ENCODE data around the gene SLC43A3.

SLC43A3 gene

GRCh38 chr11:57392066-57392762, 34.7 kb downstream of the SLC43A3 start:
- H3K4me3 ChIP-seq (ENCODE audit: low read length): no peak overlapping the region
- TF ChIP-seq, protein P1, sequence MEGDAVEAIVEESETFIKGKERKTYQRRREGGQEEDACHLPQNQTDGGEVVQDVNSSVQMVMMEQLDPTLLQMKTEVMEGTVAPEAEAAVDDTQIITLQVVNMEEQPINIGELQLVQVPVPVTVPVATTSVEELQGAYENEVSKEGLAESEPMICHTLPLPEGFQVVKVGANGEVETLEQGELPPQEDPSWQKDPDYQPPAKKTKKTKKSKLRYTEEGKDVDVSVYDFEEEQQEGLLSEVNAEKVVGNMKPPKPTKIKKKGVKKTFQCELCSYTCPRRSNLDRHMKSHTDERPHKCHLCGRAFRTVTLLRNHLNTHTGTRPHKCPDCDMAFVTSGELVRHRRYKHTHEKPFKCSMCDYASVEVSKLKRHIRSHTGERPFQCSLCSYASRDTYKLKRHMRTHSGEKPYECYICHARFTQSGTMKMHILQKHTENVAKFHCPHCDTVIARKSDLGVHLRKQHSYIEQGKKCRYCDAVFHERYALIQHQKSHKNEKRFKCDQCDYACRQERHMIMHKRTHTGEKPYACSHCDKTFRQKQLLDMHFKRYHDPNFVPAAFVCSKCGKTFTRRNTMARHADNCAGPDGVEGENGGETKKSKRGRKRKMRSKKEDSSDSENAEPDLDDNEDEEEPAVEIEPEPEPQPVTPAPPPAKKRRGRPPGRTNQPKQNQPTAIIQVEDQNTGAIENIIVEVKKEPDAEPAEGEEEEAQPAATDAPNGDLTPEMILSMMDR (IDR thresholded peaks at IDR 0.05; ENCODE audit: insufficient read depth, low read depth, low read length, missing control alignments): no peak
- no peak for DNase-seq (ENCODE audit: low read depth)

GRCh38 chr11:57391539-57391938, 35.4 kb downstream of the SLC43A3 start:
- H3K4me3 ChIP-seq (ENCODE audit: low read length): no peak overlapping the region
- TF ChIP-seq, protein P1 (IDR thresholded peaks at IDR 0.05; ENCODE audit: insufficient read depth, low read depth, low read length, missing control alignments): no peak

DNA sequence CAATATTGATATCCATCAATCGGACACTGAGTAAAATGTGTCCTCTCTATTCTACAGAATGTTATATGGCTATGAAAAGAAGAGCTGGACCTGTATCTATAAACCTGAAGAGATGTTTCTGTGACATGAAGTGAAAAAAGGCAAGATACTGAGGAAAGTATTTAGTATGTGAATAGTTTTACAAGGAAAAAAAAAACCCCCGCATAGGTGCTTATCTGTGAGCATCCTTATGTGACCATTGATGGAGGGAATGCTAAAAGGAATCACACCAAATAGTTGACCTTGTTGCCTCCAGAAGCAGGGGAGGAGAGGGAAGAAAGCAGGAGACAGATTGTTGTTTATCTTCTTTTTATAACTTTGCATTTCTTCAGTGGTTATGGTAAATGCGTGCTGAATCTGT, 35.8 kb downstream of the SLC43A3 start:
- TF ChIP-seq, protein P1 (IDR thresholded peaks at IDR 0.05; ENCODE audit: insufficient read depth, low read depth, low read length, missing control alignments): no peak
- H3K4me3 ChIP-seq (ENCODE audit: low read length): no peak overlapping the region

More at GRCh38 chr11:57391539-57391938, 35.4 kb downstream of the SLC43A3 start:
- no peak for DNase-seq (ENCODE audit: low read depth)

DNA sequence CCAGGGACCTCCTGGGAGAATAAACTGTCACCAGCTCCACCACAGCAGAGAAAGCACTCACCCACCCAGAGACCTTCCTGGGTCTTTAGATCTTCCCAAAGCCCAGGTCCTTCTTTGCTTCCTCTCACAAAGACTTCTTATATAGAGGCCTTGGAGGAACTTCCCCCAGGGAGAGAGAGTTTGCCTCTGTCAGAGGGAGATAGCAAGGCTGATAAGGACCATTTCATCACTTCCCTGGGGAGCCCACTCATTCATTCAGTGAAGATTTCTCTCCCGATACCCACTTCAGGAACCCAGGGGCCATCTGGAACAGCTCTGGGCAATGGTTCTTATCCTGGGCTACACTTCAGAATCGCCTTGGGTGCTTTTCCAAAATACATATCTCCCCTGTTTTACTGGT, 36.4 kb downstream of the SLC43A3 start, which contains the start of gene PRG2:
Gene PRG2, minus strand, starts transcription at position 116 of the 400 bp plus-strand sequence. CDS start 706 bp downstream, outside the sequence.
- DNase-seq (ENCODE audit: low read depth): no peak
- no peak within 1 kb of the TSS for H3K4me3 ChIP-seq (ENCODE audit: low read length)

More for the DNA sequence above, 35.8 kb downstream of the SLC43A3 start:
- no peak for DNase-seq (ENCODE audit: low read depth)

GRCh38 chr11:57387289-57388030, 39.5 kb downstream of the SLC43A3 start:
- no peak overlapping the region for H3K4me3 ChIP-seq (ENCODE audit: low read length)
- DNase-seq (ENCODE audit: low read depth): no peak
- TF ChIP-seq, protein P1 (IDR thresholded peaks at IDR 0.05; ENCODE audit: insufficient read depth, low read depth, low read length, missing control alignments): no peak

More for the DNA sequence above, 36.4 kb downstream of the SLC43A3 start, which contains the start of gene PRG2:
- TF ChIP-seq, protein P1 (IDR thresholded peaks at IDR 0.05; ENCODE audit: insufficient read depth, low read depth, low read length, missing control alignments): no peak

- TF ChIP-seq, protein P1 (IDR thresholded peaks at IDR 0.05; ENCODE audit: insufficient read depth, low read depth, low read length, missing control alignments): no peak
- H3K4me3 ChIP-seq (ENCODE audit: low read length): no peak overlapping the region
- no peak for DNase-seq (ENCODE audit: low read depth)
These were observed 40.6 kb downstream of the SLC43A3 start for GRCh38 chr11:57386178-57386940.

All from epithelial cell of esophagus (primary cell).